ENCODE measurements around the gene KASH5.

- TF ChIP-seq CTCF (IDR thresholded peaks at IDR 0.05), result no peak
- TF ChIP-seq CREB1 (CRISPR knock-in tag; IDR thresholded peaks at IDR 0.05), result no peak
- TF ChIP-seq NFATC4 (CRISPR knock-in tag; IDR thresholded peaks at IDR 0.05), result no peak
- TF ChIP-seq, protein P1, sequence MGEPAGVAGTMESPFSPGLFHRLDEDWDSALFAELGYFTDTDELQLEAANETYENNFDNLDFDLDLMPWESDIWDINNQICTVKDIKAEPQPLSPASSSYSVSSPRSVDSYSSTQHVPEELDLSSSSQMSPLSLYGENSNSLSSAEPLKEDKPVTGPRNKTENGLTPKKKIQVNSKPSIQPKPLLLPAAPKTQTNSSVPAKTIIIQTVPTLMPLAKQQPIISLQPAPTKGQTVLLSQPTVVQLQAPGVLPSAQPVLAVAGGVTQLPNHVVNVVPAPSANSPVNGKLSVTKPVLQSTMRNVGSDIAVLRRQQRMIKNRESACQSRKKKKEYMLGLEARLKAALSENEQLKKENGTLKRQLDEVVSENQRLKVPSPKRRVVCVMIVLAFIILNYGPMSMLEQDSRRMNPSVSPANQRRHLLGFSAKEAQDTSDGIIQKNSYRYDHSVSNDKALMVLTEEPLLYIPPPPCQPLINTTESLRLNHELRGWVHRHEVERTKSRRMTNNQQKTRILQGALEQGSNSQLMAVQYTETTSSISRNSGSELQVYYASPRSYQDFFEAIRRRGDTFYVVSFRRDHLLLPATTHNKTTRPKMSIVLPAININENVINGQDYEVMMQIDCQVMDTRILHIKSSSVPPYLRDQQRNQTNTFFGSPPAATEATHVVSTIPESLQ (CRISPR knock-in tag; IDR thresholded peaks at IDR 0.05), result no peak
These were observed 20.9 kb downstream of the KASH5 start for GRCh38 chr19:49408816-49409440.
